Measurements from ENCODE around the gene GPR87.

Gene GPR87

GRCh38 chr3:151301787-151302186 is 14.8 kb downstream of the GPR87 start:
- Histone ChIP-seq H3K36me3 (ENCODE audit: control insufficient read depth, low read depth, low read length) (no peaks in the 10 kb centered on the region), H3K4me3 (ENCODE audit: low read length) (no peak overlapping the region), H3K9ac (ENCODE audit: low read length) (no peak overlapping the region), H3K4me1 (ENCODE audit: control insufficient read depth, low read depth, low read length) (peaks cover 16% of the 10 kb centered on the region), H3K9me3 (ENCODE audit: control insufficient read depth, low read depth, low read length) (no peaks in the 10 kb centered on the region), H3K27me3 (ENCODE audit: control insufficient read depth, insufficient read depth, low read length) (no peaks in the 10 kb centered on the region), H3K27ac (ENCODE audit: low read length) (no peak overlapping the region)

DNA sequence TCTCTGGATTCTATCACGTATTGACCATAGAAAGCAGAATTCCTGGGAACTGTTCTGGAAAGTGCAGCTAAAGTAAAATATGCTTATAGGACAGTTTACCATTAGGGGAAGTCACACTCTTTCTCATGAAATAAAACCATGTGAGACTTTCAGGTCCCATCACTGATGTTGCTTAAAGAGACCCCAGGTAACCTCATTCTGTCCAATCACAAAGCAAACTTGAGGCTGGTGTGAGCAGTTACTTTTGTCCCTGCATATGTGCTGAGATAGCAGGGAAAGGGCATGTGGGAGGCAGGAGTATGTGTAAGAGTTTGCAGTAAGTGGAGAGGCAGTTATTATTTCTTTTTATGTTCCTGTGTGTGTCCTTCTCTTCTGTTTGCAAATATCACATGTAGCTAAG is 16.1 kb downstream of the GPR87 start:
- Histone ChIP-seq H3K9me3 (ENCODE audit: control insufficient read depth, low read depth, low read length) (no peaks in the 10 kb centered on the region), H3K36me3 (ENCODE audit: control insufficient read depth, low read depth, low read length) (no peaks in the 10 kb centered on the region), H3K27me3 (ENCODE audit: control insufficient read depth, insufficient read depth, low read length) (no peaks in the 10 kb centered on the region), H3K9ac (ENCODE audit: low read length) (no peak overlapping the region), H3K27ac (ENCODE audit: low read length) (no peak overlapping the region), H3K4me1 (ENCODE audit: control insufficient read depth, low read depth, low read length) (peaks cover 8% of the 10 kb centered on the region), H3K4me3 (ENCODE audit: low read length) (no peak overlapping the region)

DNA sequence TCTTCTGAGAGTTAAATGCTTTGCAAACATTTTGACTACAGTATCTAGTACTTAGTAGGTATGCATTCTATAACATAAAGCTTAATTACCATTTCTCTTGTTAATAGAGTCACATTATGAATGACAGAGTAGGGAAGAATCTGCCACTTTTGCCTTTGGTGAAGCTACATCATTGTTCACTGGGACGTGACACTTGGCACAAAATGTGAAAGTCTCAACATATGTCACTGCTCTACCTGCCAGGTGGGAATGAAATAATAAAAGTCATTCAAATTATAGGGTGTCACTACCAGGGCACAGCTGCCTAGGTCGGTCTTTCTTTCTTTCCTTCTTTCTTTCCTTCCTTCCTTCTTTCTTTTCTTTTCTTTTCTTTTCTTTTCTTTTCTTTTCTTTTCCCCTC is 17.6 kb downstream of the GPR87 start:
- H3K9ac ChIP-seq (ENCODE audit: low read length) = no peak overlapping the region
- no peaks in the 10 kb centered on the region for H3K9me3 ChIP-seq (ENCODE audit: control insufficient read depth, low read depth, low read length)
- no peaks in the 10 kb centered on the region for H3K27me3 ChIP-seq (ENCODE audit: control insufficient read depth, insufficient read depth, low read length)
- no peaks in the 10 kb centered on the region for H3K4me1 ChIP-seq (ENCODE audit: control insufficient read depth, low read depth, low read length)
- H3K36me3 ChIP-seq (ENCODE audit: control insufficient read depth, low read depth, low read length) = no peaks in the 10 kb centered on the region
- H3K4me3 ChIP-seq (ENCODE audit: low read length) = no peak overlapping the region
- no peak overlapping the region for H3K27ac ChIP-seq (ENCODE audit: low read length)

- Histone ChIP-seq H3K36me3 (ENCODE audit: control insufficient read depth, low read depth, low read length) (no peaks in the 10 kb centered on the region), H3K4me3 (ENCODE audit: low read length) (no peak overlapping the region), H3K27me3 (ENCODE audit: control insufficient read depth, insufficient read depth, low read length) (no peaks in the 10 kb centered on the region), H3K9ac (ENCODE audit: low read length) (no peak overlapping the region), H3K9me3 (ENCODE audit: control insufficient read depth, low read depth, low read length) (no peaks in the 10 kb centered on the region), H3K27ac (ENCODE audit: low read length) (no peak overlapping the region), H3K4me1 (ENCODE audit: control insufficient read depth, low read depth, low read length) (no peaks in the 10 kb centered on the region)
These were observed 19.2 kb downstream of the GPR87 start for GRCh38 chr3:151297429-151297828.

GRCh38 chr3:151296226-151296625 is 20.4 kb downstream of the GPR87 start:
- Histone ChIP-seq H3K4me1 (ENCODE audit: control insufficient read depth, low read depth, low read length) (no peaks in the 10 kb centered on the region), H3K27ac (ENCODE audit: low read length) (no peak overlapping the region), H3K27me3 (ENCODE audit: control insufficient read depth, insufficient read depth, low read length) (no peaks in the 10 kb centered on the region), H3K9me3 (ENCODE audit: control insufficient read depth, low read depth, low read length) (no peaks in the 10 kb centered on the region), H3K36me3 (ENCODE audit: control insufficient read depth, low read depth, low read length) (no peaks in the 10 kb centered on the region), H3K9ac (ENCODE audit: low read length) (no peak overlapping the region), H3K4me3 (ENCODE audit: low read length) (no peak overlapping the region)

DNA sequence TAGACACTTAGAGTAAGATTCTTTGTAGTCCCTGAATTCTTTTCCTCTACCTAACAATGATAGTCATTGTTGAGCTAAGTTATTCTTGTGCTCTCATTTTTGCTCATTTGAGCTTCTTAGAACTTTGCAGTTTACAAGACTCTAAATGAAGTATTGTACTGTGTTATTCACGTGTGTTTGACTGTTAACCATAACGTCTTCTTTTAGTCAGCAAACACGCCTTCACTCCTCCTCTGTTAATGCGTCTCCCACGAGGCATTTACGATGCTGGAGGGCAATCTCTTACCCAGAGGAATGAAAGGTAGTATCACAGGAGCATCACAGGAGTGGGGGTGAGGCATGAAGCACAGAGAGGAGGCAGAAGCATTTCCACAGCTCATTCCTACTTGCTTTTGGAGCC is 23.5 kb downstream of the GPR87 start:
- no peaks in the 10 kb centered on the region for H3K27me3 ChIP-seq (ENCODE audit: control insufficient read depth, insufficient read depth, low read length)
- no peak overlapping the region for H3K4me3 ChIP-seq (ENCODE audit: low read length)
- H3K4me1 ChIP-seq (ENCODE audit: control insufficient read depth, low read depth, low read length) = no peaks in the 10 kb centered on the region
- no peaks in the 10 kb centered on the region for H3K9me3 ChIP-seq (ENCODE audit: control insufficient read depth, low read depth, low read length)
- no peak overlapping the region for H3K27ac ChIP-seq (ENCODE audit: low read length)
- H3K9ac ChIP-seq (ENCODE audit: low read length) = no peak overlapping the region
- no peaks in the 10 kb centered on the region for H3K36me3 ChIP-seq (ENCODE audit: control insufficient read depth, low read depth, low read length)

DNA sequence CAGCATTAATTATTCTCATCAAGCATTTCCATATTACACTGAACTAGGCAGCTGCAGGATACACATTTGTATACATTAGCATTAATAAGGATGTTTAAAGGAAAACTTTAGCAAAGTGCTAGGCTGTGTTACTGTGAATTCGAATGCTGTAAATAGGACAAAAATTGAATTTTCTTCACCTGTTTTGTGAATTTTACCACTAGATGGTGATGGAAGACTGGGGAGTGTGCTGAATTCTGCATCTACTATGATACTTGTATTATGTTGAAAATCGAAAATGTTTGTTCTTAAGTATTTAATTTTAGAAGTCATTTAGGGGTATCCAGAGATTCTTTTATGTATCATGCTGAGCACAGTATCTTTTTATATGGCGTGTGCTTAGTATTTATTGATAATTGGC is 25.9 kb downstream of the GPR87 start:
- H3K36me3 ChIP-seq (ENCODE audit: control insufficient read depth, low read depth, low read length) = no peaks in the 10 kb centered on the region
- H3K4me1 ChIP-seq (ENCODE audit: control insufficient read depth, low read depth, low read length) = peaks cover 4% of the 10 kb centered on the region
- H3K4me3 ChIP-seq (ENCODE audit: low read length) = no peak overlapping the region
- no peak overlapping the region for H3K9ac ChIP-seq (ENCODE audit: low read length)
- no peak overlapping the region for H3K27ac ChIP-seq (ENCODE audit: low read length)
- H3K27me3 ChIP-seq (ENCODE audit: control insufficient read depth, insufficient read depth, low read length) = no peaks in the 10 kb centered on the region
- no peaks in the 10 kb centered on the region for H3K9me3 ChIP-seq (ENCODE audit: control insufficient read depth, low read depth, low read length)

- Histone ChIP-seq H3K27me3 (ENCODE audit: control insufficient read depth, insufficient read depth, low read length) (no peaks in the 10 kb centered on the region), H3K36me3 (ENCODE audit: control insufficient read depth, low read depth, low read length) (no peaks in the 10 kb centered on the region), H3K9me3 (ENCODE audit: control insufficient read depth, low read depth, low read length) (no peaks in the 10 kb centered on the region), H3K27ac (ENCODE audit: low read length) (no peak overlapping the region), H3K4me3 (ENCODE audit: low read length) (no peak overlapping the region), H3K9ac (ENCODE audit: low read length) (no peak overlapping the region), H3K4me1 (ENCODE audit: control insufficient read depth, low read depth, low read length) (peaks cover 4% of the 10 kb centered on the region)
These were observed 27.2 kb downstream of the GPR87 start for GRCh38 chr3:151289445-151289844.

GRCh38 chr3:151285940-151286339 is 30.7 kb downstream of the GPR87 start:
- Histone ChIP-seq H3K36me3 (ENCODE audit: control insufficient read depth, low read depth, low read length) (no peaks in the 10 kb centered on the region), H3K9ac (ENCODE audit: low read length) (no peak overlapping the region), H3K27ac (ENCODE audit: low read length) (no peak overlapping the region), H3K9me3 (ENCODE audit: control insufficient read depth, low read depth, low read length) (no peaks in the 10 kb centered on the region), H3K4me3 (ENCODE audit: low read length) (no peak overlapping the region), H3K4me1 (ENCODE audit: control insufficient read depth, low read depth, low read length) (peaks cover 4% of the 10 kb centered on the region), H3K27me3 (ENCODE audit: control insufficient read depth, insufficient read depth, low read length) (no peaks in the 10 kb centered on the region)

GRCh38 chr3:151283907-151284461 is 32.6 kb downstream of the GPR87 start:
- H3K4me3 ChIP-seq (ENCODE audit: low read length) = no peak overlapping the region
- no peak overlapping the region for H3K9ac ChIP-seq (ENCODE audit: low read length)
- H3K27ac ChIP-seq (ENCODE audit: low read length) = no peak overlapping the region
- H3K27me3 ChIP-seq (ENCODE audit: control insufficient read depth, insufficient read depth, low read length) = no peaks in the 10 kb centered on the region
- H3K9me3 ChIP-seq (ENCODE audit: control insufficient read depth, low read depth, low read length) = no peaks in the 10 kb centered on the region
- H3K4me1 ChIP-seq (ENCODE audit: control insufficient read depth, low read depth, low read length) = peaks cover 4% of the 10 kb centered on the region
- no peaks in the 10 kb centered on the region for H3K36me3 ChIP-seq (ENCODE audit: control insufficient read depth, low read depth, low read length)

DNA sequence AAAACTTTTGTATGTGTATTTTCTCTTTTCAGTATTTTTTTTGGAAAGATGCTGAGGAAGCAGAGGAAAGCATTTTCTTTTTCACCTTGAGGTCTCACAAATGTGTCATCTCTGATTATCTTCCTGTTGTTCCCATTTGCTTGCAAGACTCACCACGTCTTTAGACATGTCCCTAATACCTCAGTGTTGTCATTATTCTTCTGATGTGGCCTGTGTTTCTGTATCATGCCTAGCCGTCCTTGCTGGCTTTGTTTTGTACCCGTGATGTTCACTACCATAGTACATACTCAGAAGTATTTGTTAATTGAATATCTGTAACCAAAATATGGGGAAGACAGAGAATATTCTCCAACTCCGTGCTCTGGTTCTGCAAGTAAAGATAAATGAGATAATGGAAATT is 33.2 kb downstream of the GPR87 start:
- no peak overlapping the region for H3K27ac ChIP-seq (ENCODE audit: low read length)
- no peaks in the 10 kb centered on the region for H3K9me3 ChIP-seq (ENCODE audit: control insufficient read depth, low read depth, low read length)
- no peaks in the 10 kb centered on the region for H3K36me3 ChIP-seq (ENCODE audit: control insufficient read depth, low read depth, low read length)
- no peak overlapping the region for H3K4me3 ChIP-seq (ENCODE audit: low read length)
- no peaks in the 10 kb centered on the region for H3K27me3 ChIP-seq (ENCODE audit: control insufficient read depth, insufficient read depth, low read length)
- no peak overlapping the region for H3K9ac ChIP-seq (ENCODE audit: low read length)
- peaks cover 4% of the 10 kb centered on the region for H3K4me1 ChIP-seq (ENCODE audit: control insufficient read depth, low read depth, low read length)

DNA sequence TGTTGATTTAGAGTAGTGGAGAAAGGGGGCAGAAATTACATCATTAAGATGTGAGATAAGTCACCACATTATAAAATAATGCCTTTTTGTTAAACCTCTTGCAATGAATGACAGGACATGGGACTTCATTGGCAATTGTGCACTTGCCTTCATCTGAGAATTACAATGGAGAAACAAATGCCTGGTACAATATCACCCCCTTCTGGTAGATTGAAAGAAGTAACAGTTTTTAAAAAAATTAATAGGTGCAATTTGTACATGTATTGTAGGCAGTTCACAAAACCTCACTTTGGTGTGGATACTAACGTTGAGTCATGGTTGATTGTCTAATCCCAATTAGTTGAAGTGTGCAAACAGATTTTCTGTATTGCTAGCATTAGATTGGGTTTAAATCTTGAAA is 33.7 kb downstream of the GPR87 start:
- Histone ChIP-seq H3K27ac (ENCODE audit: low read length) (no peak overlapping the region), H3K27me3 (ENCODE audit: control insufficient read depth, insufficient read depth, low read length) (no peaks in the 10 kb centered on the region), H3K9ac (ENCODE audit: low read length) (no peak overlapping the region), H3K36me3 (ENCODE audit: control insufficient read depth, low read depth, low read length) (no peaks in the 10 kb centered on the region), H3K4me1 (ENCODE audit: control insufficient read depth, low read depth, low read length) (peaks cover 4% of the 10 kb centered on the region), H3K4me3 (ENCODE audit: low read length) (no peak overlapping the region), H3K9me3 (ENCODE audit: control insufficient read depth, low read depth, low read length) (no peaks in the 10 kb centered on the region)
